Keratinocyte (primary cell): ENCODE data around the gene MYL12A. TPM values are rescaled to one million over a fixed set of nuclear protein-coding genes. Genes with fewer than 3 reads are reported as not detected.

Source experiments
- DNase-seq: peaks from one replicate; pipeline ENCODE4 v3.0.0-alpha.2; 2011; ENCODE audit warnings: low read depth, missing footprints, low spot score
- FAIRE-seq: peaks from 2 replicates; lab custom pipeline; 2011; peaks lifted over from hg19 to GRCh38; lab: Jason Lieb, UNC
- H2AFZ ChIP-seq: 2 replicates; pipeline ENCODE4 v1.6.0; 2012; ENCODE audit warnings: low read length, control low read depth, inconsistent platforms; ENCODE audit not compliant: control insufficient read depth
- H3K27ac ChIP-seq: 2 replicates; pipeline ENCODE4 v1.5.1; 2011; ENCODE audit warnings: low read length; ENCODE audit not compliant: control insufficient read depth, insufficient read depth
- H3K27me3 ChIP-seq: 3 replicates; pipeline ENCODE4 v1.6.0; 2011; ENCODE audit warnings: low read length; ENCODE audit not compliant: control insufficient read depth, insufficient read depth; ENCODE audit errors: extremely low read depth
- H3K36me3 ChIP-seq, 2 experiments: 2 replicates in 1 of 2; 3 replicates in 1 of 2; pipeline ENCODE4 v1.5.1; 2011; ENCODE audit warnings: low read length in 2 of 2, mild to moderate bottlenecking in 1 of 2; ENCODE audit not compliant: control insufficient read depth in 2 of 2, insufficient read depth in 2 of 2; ENCODE audit errors: extremely low read depth in 1 of 2
- H3K4me1 ChIP-seq: 3 replicates; pipeline ENCODE4 v1.5.1; 2011; ENCODE audit warnings: low read length; ENCODE audit not compliant: control insufficient read depth, insufficient read depth; ENCODE audit errors: extremely low read depth
- H3K4me2 ChIP-seq: 3 replicates; pipeline ENCODE4 v1.6.0; 2011; ENCODE audit warnings: low read depth, low read length; ENCODE audit not compliant: control insufficient read depth, insufficient read depth; ENCODE audit errors: extremely low read depth
- H3K4me3 ChIP-seq, 3 experiments: fragments of 200-600 bp in 1 of 3; sonication (generic) in 1 of 3; 2 replicates in 2 of 3; 3 replicates in 1 of 3; pipeline ENCODE4 v1.5.1; 2011 to 2016; ENCODE audit warnings: low read length in 3 of 3, mild to moderate bottlenecking in 3 of 3, control low read depth in 2 of 3, inconsistent platforms in 1 of 3, low read depth in 1 of 3, mixed read lengths in 1 of 3, mixed run types in 1 of 3, moderate library complexity in 1 of 3; ENCODE audit not compliant: control insufficient read depth in 2 of 3, insufficient read depth in 2 of 3; ENCODE audit errors: extremely low read depth in 1 of 3
- H3K79me2 ChIP-seq: 2 replicates; pipeline ENCODE4 v1.6.0; 2012; ENCODE audit warnings: low read length; ENCODE audit not compliant: control insufficient read depth, insufficient read depth
- H3K9ac ChIP-seq: 3 replicates; pipeline ENCODE4 v1.6.0; 2011; ENCODE audit warnings: low read length; ENCODE audit not compliant: control insufficient read depth, insufficient read depth; ENCODE audit errors: extremely low read depth
- H3K9me1 ChIP-seq: 3 replicates; pipeline ENCODE4 v1.6.0; 2011; ENCODE audit warnings: low read length; ENCODE audit not compliant: control insufficient read depth, insufficient read depth; ENCODE audit errors: extremely low read depth
- H3K9me3 ChIP-seq: 2 replicates; pipeline ENCODE4 v1.5.1; 2012; ENCODE audit warnings: low read depth, low read length; ENCODE audit not compliant: control insufficient read depth
- H4K20me1 ChIP-seq: 3 replicates; pipeline ENCODE4 v1.6.0; 2011; ENCODE audit warnings: low read length; ENCODE audit not compliant: control insufficient read depth, insufficient read depth; ENCODE audit errors: extremely low read depth
- EZH2 ChIP-seq: IDR thresholded peaks from one replicate; pipeline ENCODE4 v1.6.1; 2012; ENCODE audit warnings: inconsistent platforms, mild to moderate bottlenecking, low read length, moderate library complexity
- dilution Hi-C: fragments of 300-500 bp; cut with MboI; formaldehyde crosslinking; loops from one replicate; pipeline ENCODE4 v1.7.0; 2020; ENCODE audit warnings: low sequenced_read_pairs; ENCODE audit not compliant: extremely low pct_ligation_motif_present
- polyA plus RNA-seq, 5 experiments: library from polyadenylated mRNA; depleted of rRNA in 3 of 5; stranded (reverse) in 3 of 5; stranded (forward) in 1 of 5; unstranded in 1 of 5; fragments of >200 nt; gene quantifications; 1 replicate in 1 of 5; 2 replicates in 3 of 5; 3 replicates in 1 of 5; pipeline versions ENCODE4 v1.2.1 to v1.2.3, GENCODE V29; 2011 to 2012; ENCODE audit warnings: missing spikeins in 2 of 5, low read depth in 1 of 5, low replicate concordance in 1 of 5
- TF ChIP-seq, protein P1 (sequence below), 3 experiments: IDR thresholded peaks in 1 of 3; conservative IDR thresholded peaks in 1 of 3; optimal IDR thresholded peaks in 1 of 3; 2 replicates in 2 of 3; 3 replicates in 1 of 3; pipeline versions ENCODE3 to v1.5.1; 2011; ENCODE audit warnings: low read length in 3 of 3, mild to moderate bottlenecking in 3 of 3, moderate library complexity in 2 of 3, control low read depth in 1 of 3, inconsistent platforms in 1 of 3; ENCODE audit not compliant: insufficient read depth in 2 of 3; ENCODE audit errors: extremely low read depth in 1 of 3

MYL12A gene
- polyA plus RNA-seq, 1 donor (not counting 4 experiments of a cell fraction or from before 2014, with no cell fraction given): 759 TPM

DNA sequence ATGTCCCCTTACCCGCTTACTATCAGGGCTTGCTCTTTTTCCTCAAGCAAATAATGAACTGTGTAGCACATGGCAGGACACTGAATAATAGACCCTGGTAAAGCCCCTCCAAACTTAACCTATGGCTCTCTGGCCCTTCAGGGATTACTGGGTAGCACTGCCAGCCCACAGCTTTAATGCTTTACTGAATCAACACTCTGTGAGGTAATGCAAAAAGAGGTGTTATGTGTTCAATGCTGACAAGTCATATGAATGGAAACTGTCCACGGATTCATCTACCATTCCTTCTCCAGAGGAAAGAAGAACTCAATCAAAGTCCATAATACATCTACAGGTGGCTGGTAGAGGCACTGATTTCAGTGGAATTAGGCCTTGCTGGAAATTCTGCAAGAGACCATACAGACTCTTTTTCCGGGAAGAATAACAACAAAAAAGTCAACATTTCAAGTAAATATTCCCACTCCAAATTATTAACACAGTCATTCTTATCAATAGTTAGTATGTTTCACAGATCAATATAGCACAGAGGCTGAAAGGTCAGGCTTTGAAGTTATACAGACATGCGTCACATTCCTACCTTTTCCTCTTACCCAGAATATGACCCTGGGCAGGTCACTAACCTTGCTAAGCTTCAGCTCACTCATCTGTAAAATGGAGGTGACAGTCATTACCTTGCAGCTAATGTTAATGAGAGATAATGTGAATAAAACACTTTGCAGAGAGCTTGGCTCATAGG, 14.0 kb upstream of the MYL12A start:
- no peak overlapping the region for H3K4me3 ChIP-seq
- no peaks in the 10 kb centered on the region for H3K79me2 ChIP-seq
- TF ChIP-seq, protein P1, sequence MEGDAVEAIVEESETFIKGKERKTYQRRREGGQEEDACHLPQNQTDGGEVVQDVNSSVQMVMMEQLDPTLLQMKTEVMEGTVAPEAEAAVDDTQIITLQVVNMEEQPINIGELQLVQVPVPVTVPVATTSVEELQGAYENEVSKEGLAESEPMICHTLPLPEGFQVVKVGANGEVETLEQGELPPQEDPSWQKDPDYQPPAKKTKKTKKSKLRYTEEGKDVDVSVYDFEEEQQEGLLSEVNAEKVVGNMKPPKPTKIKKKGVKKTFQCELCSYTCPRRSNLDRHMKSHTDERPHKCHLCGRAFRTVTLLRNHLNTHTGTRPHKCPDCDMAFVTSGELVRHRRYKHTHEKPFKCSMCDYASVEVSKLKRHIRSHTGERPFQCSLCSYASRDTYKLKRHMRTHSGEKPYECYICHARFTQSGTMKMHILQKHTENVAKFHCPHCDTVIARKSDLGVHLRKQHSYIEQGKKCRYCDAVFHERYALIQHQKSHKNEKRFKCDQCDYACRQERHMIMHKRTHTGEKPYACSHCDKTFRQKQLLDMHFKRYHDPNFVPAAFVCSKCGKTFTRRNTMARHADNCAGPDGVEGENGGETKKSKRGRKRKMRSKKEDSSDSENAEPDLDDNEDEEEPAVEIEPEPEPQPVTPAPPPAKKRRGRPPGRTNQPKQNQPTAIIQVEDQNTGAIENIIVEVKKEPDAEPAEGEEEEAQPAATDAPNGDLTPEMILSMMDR (optimal IDR thresholded peaks at IDR 0.05 in 1 of 3, IDR thresholded peaks at IDR 0.05 in 1 of 3, conservative IDR thresholded peaks at IDR 0.05 in 1 of 3; ENCODE audit: extremely low read depth in 1 of 3, insufficient read depth in 2 of 3, low read length in 3 of 3): no peak
- no peak for TF ChIP-seq EZH2
- no peak for DNase-seq
- H3K4me2 ChIP-seq: no peak overlapping the region
- no peak overlapping the region for H2AFZ ChIP-seq
- no peaks in the 10 kb centered on the region for H4K20me1 ChIP-seq
- H3K9me3 ChIP-seq: no peaks in the 10 kb centered on the region
- no peak overlapping the region for H3K9ac ChIP-seq
- dilution Hi-C loops: no loop called here
- H3K27ac ChIP-seq: no peak overlapping the region
- H3K36me3 ChIP-seq: no peaks in the 10 kb centered on the region
- H3K4me1 ChIP-seq: no peaks in the 10 kb centered on the region
- no peaks in the 10 kb centered on the region for H3K27me3 ChIP-seq
- no peaks in the 10 kb centered on the region for H3K9me1 ChIP-seq
- no peak for FAIRE-seq

GRCh38 chr18:3234457-3234856, 13.1 kb upstream of the MYL12A start:
- no peak for FAIRE-seq

More at GRCh38 chr18:3234457-3234856, 13.1 kb upstream of the MYL12A start:
- Histone ChIP-seq H3K36me3 (no peaks in the 10 kb centered on the region), H3K4me1 (no peaks in the 10 kb centered on the region), H3K4me2 (no peak overlapping the region), H3K27ac (no peak overlapping the region), H3K9me1 (no peaks in the 10 kb centered on the region), H4K20me1 (no peaks in the 10 kb centered on the region), H2AFZ (no peak overlapping the region), H3K27me3 (no peaks in the 10 kb centered on the region), H3K9ac (no peak overlapping the region), H3K79me2 (no peaks in the 10 kb centered on the region), H3K4me3 (no peak overlapping the region), H3K9me3 (no peaks in the 10 kb centered on the region)
- dilution Hi-C loops: no loop called here
- TF ChIP-seq, protein P1 (optimal IDR thresholded peaks at IDR 0.05 in 1 of 3, IDR thresholded peaks at IDR 0.05 in 1 of 3, conservative IDR thresholded peaks at IDR 0.05 in 1 of 3; ENCODE audit: extremely low read depth in 1 of 3, insufficient read depth in 2 of 3, low read length in 3 of 3): no peak
- TF ChIP-seq EZH2: no peak
- DNase-seq: no peak
